LNCaP clone FGC (cell line): ENCODE data around the gene AK8.

Source experiments
- DNase-seq: peaks from one replicate; pipeline ENCODE4 v3.0.0-alpha.2; 2011; ENCODE audit warnings: low read depth
- H3K4me3 ChIP-seq: 2 replicates; pipeline ENCODE4 v1.5.1; 2011; ENCODE audit warnings: mild to moderate bottlenecking, low read depth, low read length, control low read depth
- CTCF ChIP-seq: IDR thresholded peaks from 2 replicates; pipeline ENCODE4 v1.5.1; 2012; ENCODE audit warnings: mild to moderate bottlenecking; ENCODE audit not compliant: control insufficient read depth, insufficient read depth; ENCODE audit errors: extremely low read depth

AK8 gene

GRCh38 chr9:132690696-132691095, 187.4 kb downstream of the AK8 start:
- no peak for DNase-seq
- H3K4me3 ChIP-seq, result no peak overlapping the region
- TF ChIP-seq CTCF, result no peak

GRCh38 chr9:132683873-132684272, 194.2 kb downstream of the AK8 start:
- no peak for TF ChIP-seq CTCF
- DNase-seq, result no peak

GRCh38 chr9:132681561-132681960, 196.5 kb downstream of the AK8 start:
- DNase-seq, result no peak
- no peak overlapping the region for H3K4me3 ChIP-seq
- no peak for TF ChIP-seq CTCF

More at GRCh38 chr9:132683873-132684272, 194.2 kb downstream of the AK8 start:
- H3K4me3 ChIP-seq, result no peak overlapping the region

GRCh38 chr9:132679946-132680625, 198.0 kb downstream of the AK8 start:
- no peak overlapping the region for H3K4me3 ChIP-seq
- no peak for DNase-seq
- no peak for TF ChIP-seq CTCF

- no peak overlapping the region for H3K4me3 ChIP-seq
- DNase-seq, result no peak
- TF ChIP-seq CTCF, result no peak
These were observed 200.1 kb downstream of the AK8 start for GRCh38 chr9:132677976-132678375.
